HG02943 (cell line): Measurements from ENCODE around the gene RAP1GDS1.
"Not testable (repeated sequence)": the region's sequence is repeated elsewhere in the genome, so short reads cannot be mapped to it uniquely, and the experiment has no call there.

Source experiments
- ATAC-seq: cut with Tn5 transposase; IDR thresholded peaks from one replicate; pipeline ENCODE4 v1.9.1; 2021; ENCODE audit warnings: mild to moderate bottlenecking, low read depth, moderate library complexity; ENCODE audit not compliant: unreplicated experiment

RAP1GDS1 gene

GRCh38 chr4:98287328-98287727, 26.1 kb downstream of the RAP1GDS1 start:
- ATAC-seq = no peak

DNA sequence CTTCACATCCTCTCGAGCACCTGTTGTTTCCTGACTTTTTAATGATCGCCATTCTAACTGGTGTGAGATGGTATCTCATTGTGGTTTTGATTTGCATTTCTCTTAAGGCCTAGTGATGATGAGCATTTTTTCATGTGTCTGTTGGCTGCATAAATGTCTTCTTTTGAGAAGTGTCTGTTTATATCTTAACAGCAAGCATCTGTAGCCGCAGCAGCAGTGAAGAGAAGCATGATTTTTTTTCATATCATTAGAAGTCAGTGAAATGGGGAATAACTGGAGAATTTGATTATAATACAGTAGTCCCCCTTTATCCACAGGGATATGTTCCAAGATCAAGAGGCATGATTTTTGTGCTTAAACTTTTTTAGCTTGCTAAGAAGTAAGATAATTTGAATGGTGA, 27.5 kb downstream of the RAP1GDS1 start:
- ATAC-seq = not testable (repeated sequence)

GRCh38 chr4:98289375-98289774, 28.2 kb downstream of the RAP1GDS1 start:
- ATAC-seq = peak; percentile 84

GRCh38 chr4:98290511-98290910, 29.3 kb downstream of the RAP1GDS1 start:
- no peak for ATAC-seq

GRCh38 chr4:98293104-98293887, 32.1 kb downstream of the RAP1GDS1 start:
- no peak for ATAC-seq

DNA sequence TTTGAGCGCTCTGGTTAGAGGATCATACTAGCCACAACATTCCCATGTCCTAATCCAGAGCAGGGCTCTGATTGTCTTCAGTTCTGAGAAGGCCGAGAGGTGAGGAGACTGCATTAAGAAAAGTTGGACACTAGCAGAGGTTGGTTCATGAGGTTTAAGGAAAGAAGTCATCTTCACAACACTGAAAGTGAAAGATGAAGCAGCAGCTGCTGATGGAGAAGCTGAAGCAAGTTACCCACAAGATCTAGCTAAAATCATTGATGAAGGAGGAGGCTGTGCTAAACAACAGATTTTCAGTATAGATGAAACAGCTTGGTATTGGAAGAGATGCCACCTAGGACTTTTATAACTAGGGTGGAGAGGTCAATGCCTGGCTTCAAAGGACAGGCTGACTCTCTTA, 36.8 kb downstream of the RAP1GDS1 start:
- no peak for ATAC-seq

DNA sequence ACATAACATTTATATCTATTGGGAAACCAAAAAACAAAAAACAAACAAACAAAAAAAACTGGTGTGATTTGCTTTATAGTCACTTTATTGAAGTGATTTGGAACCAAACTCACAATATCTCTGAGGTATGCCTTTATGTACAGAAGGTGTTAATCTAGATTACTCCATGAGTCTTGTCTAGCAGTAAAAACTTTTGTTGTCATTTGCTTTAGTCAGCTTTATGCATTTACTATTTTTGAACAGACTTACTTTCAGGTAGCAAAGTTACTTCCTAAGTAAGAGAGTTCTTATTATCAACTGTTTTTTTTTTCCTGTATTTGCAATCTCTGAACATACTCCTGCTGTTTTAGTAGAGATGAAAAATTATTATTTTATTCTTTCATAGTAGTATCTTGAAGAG, 39.5 kb downstream of the RAP1GDS1 start:
- ATAC-seq = no peak

- no peak for ATAC-seq
These were observed 44.4 kb downstream of the RAP1GDS1 start for GRCh38 chr4:98305576-98305975.

DNA sequence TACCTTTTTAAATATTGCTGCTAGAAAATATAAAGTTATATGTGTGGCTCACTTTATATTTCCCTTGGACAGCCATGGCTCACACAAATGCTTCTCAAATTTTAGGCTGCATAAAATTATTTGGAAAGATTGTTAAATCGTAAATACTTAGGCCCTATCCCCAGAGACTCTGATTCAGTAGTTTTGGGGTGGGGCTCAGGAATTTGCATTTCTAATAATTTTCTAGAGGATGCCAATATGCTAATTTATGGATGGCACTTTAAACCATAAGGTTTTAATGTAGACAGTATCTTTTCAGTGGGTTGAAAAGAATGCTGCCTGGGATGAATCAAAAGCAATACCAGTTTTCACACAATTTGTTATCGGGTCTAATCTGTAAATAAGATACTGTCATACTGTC, 49.7 kb downstream of the RAP1GDS1 start:
- ATAC-seq = no peak

DNA sequence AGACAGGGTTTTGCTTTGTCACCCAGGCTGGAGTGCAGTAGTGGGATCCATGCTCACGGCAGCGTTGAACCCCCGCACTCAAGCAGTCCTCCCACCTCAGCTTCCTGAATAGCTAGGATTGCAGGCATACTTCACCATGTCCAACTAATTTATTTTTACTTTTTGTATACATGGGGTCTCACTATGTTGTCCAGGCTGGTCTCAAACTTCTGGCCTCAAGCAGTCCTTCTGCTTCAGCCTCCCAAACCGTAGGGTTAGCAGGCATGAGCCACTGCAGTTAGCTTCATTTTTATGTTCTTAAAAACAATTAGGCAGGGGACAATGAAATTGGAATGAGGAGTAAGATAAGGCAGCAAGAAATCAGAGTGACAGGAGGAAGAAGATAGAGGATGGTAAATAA, 50.5 kb downstream of the RAP1GDS1 start:
- no peak for ATAC-seq

DNA sequence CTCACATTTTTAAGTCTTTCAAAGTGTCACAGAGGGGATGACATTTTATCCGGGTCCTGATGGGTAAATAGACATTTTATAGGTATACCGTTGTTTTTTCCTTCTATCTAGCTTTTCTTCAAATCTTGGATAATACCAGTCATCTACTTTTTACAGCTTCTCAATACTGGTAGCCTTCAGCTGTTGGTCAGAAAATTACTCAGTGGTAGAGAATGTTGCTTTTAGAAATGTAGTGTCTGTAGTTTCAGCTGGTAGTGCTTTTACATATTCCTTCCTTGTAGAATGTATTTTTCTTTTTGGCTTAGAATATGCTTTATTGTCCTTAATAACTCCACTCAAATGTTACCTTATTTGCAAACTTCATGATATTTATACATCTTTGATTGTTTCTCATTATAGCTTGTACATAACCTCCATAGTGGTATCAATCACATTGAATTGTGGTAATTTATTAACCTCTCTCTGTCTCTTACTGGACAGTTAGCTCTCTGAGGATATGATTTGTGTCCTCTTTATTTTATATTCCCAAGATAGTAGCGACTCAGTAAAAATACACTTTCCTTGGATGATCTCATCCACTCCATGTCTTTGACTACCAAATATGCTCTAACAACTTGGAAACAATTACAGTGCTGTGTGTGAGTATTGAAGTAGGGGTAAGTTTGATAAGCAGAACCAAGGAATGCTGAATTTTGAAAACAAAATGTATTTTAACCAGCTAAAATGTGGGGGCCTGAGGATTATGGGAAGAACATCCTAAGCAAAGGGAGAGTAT, 53.8 kb downstream of the RAP1GDS1 start:
- no peak for ATAC-seq

- no peak for ATAC-seq
These were observed 57.3 kb downstream of the RAP1GDS1 start for GRCh38 chr4:98318521-98318920.

DNA sequence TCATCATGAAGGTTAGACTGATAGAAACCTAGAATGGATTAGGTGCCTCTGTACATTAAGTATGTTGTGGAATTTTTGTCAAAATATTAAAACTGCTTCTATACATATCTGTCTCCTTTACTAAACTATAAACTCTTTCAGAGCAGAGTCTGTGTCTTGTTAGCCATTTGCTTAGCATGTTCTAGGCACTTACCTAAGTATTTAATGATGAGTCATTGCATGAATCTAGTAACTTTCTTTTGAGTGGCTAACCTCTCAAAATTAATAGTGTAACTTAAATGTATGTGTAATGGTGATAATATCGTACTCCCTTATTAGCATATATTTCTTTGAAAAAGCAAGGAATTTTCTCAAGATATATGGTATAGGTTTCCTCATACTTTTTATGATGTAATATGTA, 57.8 kb downstream of the RAP1GDS1 start:
- ATAC-seq = no peak

DNA sequence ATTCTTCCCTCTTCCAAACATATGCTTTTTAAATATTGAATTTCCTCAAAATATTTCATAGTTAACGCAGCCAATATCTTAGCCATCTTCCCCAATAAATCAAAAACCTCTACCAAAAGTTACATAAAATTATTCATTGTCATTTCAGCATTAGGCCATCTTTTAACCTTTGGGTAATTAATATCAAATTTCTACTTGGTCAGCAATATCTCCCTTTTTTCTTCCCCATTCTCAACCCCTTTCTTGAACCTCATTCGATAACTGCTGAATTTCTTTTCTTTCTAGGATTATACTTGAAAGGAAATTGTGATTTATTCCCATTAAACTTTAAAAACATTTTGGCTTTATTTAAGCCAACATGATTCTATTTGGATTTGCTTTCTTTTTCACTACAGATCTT, 65.0 kb downstream of the RAP1GDS1 start:
- ATAC-seq = no peak

GRCh38 chr4:98327694-98328093, 66.5 kb downstream of the RAP1GDS1 start:
- ATAC-seq = no peak

GRCh38 chr4:98329879-98330640, 68.9 kb downstream of the RAP1GDS1 start:
- ATAC-seq = not testable (repeated sequence)

DNA sequence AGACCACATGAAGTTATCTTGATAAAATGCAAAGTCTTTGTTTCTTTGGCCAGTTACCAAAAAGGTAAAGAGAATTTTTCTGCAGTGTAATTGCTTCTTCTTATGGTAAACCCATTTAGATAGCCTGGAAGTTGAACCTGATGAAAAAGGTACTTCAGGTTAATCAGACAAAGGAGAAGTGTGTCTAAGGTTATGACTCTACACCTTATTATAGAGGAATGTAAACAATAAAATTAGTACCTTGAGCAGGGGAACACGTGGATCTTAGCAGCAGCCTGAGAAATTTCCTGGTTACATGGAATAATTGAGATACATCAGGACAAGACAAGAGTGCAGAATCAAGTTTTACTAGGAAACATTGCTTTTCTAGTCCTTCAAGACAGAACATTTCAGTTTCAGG, 70.8 kb downstream of the RAP1GDS1 start:
- no peak for ATAC-seq

- no peak for ATAC-seq
These were observed 73.3 kb downstream of the RAP1GDS1 start for GRCh38 chr4:98334461-98334860.

GRCh38 chr4:98338761-98339438, 77.7 kb downstream of the RAP1GDS1 start:
- no peak for ATAC-seq

DNA sequence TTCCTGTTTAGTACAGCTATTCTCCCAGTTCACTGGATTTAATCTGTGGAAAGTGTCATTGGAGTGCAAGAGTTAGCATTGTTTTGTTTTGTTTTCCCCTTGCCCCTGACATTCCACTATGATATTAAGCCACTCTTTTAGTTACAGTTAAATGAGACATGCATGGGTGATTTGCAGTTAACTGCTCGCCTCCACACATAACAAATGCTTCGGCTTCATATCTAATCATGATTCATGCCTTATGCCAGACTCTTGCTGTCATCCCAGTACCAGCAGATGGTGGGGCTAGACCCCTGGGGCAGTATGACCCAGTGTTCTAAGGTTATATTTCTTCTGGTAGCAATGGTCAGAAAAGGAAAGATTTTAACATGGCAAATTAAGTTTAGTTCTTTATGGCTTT, 80.1 kb downstream of the RAP1GDS1 start:
- no peak for ATAC-seq

- ATAC-seq = no peak
These were observed 82.4 kb downstream of the RAP1GDS1 start for GRCh38 chr4:98343626-98344025.
